ENCODE data around the gene GPR137B. TPM values are rescaled to one million over a fixed set of nuclear protein-coding genes. Genes with fewer than 3 reads are reported as not detected.
"Not testable (repeated sequence)": the region's sequence is repeated elsewhere in the genome, so short reads cannot be mapped to it uniquely, and the experiment has no call there.

GPR137B gene
- total RNA-seq, 2 experiments from 2014 or later, result 8.6 to 9.5 TPM

DNA sequence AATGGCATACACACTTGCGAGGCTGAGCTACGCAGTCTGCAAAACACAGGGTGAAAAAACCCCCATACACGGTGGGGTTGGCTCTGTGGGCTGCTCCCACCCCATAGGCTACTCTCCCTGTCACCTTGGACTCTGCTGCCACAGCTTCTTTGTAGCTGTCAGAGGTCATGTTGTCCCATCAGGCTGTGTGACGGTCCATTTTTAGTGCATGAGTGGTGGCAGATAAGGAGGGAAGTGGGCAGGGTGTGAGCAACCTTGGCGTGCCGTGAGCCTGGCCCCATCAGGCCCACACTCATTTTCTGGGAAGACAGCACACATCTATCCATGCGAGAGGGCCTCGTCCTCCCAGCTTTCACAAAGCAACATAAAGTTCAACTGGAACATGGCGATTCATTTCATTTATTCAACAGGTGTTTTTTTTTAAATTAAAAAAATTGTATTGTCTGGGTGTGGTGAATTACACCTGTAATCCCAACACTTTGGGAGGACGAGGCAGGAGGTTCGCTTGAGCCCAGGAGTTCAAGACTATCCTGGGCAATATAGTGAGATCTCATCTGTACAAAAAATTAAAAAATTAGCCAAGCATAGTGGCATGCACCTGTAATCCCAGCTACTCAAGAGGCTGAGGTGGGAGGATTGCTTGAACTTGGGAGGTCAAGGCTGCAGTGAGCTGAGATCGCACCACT lies 9.5 kb downstream of the GPR137B start:
- POLR2A ChIA-PET, result no interaction called here
- CTCF ChIA-PET, result no interaction called here
- H3K27ac Mint-ChIP-seq, result no peak overlapping the region
- H3K4me3 Mint-ChIP-seq, result no peak overlapping the region
- H3K36me3 Mint-ChIP-seq (ENCODE audit: low read depth), result peaks cover 3% of the 10 kb centered on the region
- no peaks in the 10 kb centered on the region for H3K27me3 Mint-ChIP-seq
- DNase-seq, result no peak
- H3K4me1 Mint-ChIP-seq, result peaks cover 15% of the 10 kb centered on the region
- H3K9me3 Mint-ChIP-seq, result no peaks in the 10 kb centered on the region

DNA sequence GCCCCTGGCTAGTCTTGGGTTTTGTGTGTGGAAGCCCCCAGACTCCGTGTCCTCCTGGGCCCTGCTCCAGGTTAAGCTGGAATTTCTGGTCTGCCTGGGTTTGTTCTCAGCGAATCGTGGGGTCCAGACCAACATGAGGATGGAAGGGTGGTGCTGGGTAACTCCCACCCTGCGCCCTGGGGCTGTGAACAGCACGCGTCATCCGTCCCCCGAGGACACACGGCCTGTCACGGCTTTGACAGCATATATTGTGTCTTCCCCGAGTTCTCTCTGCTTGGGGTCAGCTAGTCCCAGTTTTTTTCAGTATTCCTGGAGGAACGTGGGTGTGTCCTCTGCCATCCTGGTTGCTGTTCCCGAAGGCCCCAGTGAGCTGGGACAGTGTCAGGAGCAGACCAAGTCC lies 11.8 kb downstream of the GPR137B start:
- no peak overlapping the region for H3K27ac Mint-ChIP-seq
- H3K4me1 Mint-ChIP-seq, result peaks cover 30% of the 10 kb centered on the region
- ChIA-PET CTCF (no interaction called here), POLR2A (no interaction called here)
- H3K4me3 Mint-ChIP-seq, result no peak overlapping the region
- peaks cover 7% of the 10 kb centered on the region for H3K36me3 Mint-ChIP-seq (ENCODE audit: low read depth)
- H3K27me3 Mint-ChIP-seq, result no peaks in the 10 kb centered on the region
- no peaks in the 10 kb centered on the region for H3K9me3 Mint-ChIP-seq
- no peak for DNase-seq

DNA sequence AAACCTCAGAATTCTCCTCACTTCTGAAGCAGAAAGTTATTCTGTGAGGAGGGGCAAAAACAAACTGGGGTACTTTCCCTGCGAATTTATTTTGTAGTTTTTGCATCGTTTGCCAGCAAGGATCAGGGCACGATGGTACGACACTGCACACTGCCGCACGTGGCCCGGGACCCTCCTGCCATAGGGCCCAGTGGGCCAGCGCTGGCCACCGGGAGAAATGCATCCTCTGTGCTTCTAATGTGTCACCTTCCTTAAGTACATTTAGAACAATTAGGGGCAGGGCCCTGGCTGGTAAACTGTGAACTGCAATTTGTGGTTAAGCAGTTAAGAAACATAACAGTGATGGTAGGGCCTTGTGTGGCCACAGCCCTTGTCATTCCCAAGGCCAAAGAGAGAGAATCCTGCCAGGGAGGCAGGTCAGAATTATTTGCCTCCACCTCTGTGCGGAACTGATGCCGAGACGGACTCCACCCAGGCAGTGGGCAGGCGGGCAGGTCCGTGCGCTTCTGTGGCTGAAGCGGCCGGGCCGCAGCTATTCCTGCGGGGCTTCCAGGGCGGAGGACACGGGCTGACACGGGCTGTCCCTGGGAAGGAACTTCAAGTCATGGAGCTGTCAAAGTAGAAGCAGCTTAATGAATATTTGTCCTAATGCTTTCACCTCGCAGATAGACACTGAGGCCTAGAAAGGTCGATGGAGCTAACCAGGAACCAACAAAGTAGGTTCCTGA lies 12.5 kb downstream of the GPR137B start:
- Mint-ChIP-seq H3K27ac (no peak overlapping the region), H3K27me3 (no peaks in the 10 kb centered on the region), H3K9me3 (no peaks in the 10 kb centered on the region), H3K4me1 (peaks cover 35% of the 10 kb centered on the region), H3K36me3 (ENCODE audit: low read depth) (peaks cover 7% of the 10 kb centered on the region), H3K4me3 (no peak overlapping the region)
- DNase-seq, result no peak
- ChIA-PET CTCF (interaction anchor here (1.3 to 1.6 kb wide), 2 partner anchors 18 to 19 kb away, joined by 3 to 4 read pairs; no protein-coding TSS in a partner anchor), POLR2A (interaction anchor here (2.1 kb wide), 1 partner anchor 12 kb away, joined by 7 read pairs; the partner anchor contains the start of gene GPR137B)

DNA sequence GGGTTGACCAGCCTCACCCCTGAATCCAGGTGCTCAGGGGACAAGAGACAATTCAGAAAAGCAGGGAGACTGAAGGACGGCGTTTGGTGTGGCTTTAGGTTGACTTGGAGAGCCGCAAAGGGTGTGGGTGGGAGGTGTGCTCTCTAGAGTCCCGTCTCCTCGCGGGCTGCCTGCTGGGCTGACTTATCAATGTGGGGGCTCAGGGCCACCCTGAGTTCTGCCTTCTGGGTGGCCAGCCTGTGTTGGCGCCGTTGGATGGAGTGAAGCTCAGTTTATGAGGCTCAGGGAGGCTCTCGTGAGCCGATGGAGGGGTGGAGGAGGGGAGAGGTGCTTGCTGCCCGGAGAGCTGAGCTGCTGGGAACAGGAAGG lies 13.0 kb downstream of the GPR137B start:
- peaks cover 8% of the 10 kb centered on the region for H3K36me3 Mint-ChIP-seq (ENCODE audit: low read depth)
- H3K4me3 Mint-ChIP-seq, result no peak overlapping the region
- POLR2A ChIA-PET, result interaction anchor here (2.1 kb wide), 1 partner anchor 12 kb away, joined by 7 read pairs; the partner anchor contains the start of gene GPR137B
- CTCF ChIA-PET, result interaction anchor here (1.3 to 1.6 kb wide), 2 partner anchors 18 to 20 kb away, joined by 3 to 4 read pairs; no protein-coding TSS in a partner anchor
- no peaks in the 10 kb centered on the region for H3K27me3 Mint-ChIP-seq
- H3K4me1 Mint-ChIP-seq, result peaks cover 41% of the 10 kb centered on the region
- DNase-seq, result no peak
- H3K9me3 Mint-ChIP-seq, result no peaks in the 10 kb centered on the region
- H3K27ac Mint-ChIP-seq, result no peak overlapping the region

DNA sequence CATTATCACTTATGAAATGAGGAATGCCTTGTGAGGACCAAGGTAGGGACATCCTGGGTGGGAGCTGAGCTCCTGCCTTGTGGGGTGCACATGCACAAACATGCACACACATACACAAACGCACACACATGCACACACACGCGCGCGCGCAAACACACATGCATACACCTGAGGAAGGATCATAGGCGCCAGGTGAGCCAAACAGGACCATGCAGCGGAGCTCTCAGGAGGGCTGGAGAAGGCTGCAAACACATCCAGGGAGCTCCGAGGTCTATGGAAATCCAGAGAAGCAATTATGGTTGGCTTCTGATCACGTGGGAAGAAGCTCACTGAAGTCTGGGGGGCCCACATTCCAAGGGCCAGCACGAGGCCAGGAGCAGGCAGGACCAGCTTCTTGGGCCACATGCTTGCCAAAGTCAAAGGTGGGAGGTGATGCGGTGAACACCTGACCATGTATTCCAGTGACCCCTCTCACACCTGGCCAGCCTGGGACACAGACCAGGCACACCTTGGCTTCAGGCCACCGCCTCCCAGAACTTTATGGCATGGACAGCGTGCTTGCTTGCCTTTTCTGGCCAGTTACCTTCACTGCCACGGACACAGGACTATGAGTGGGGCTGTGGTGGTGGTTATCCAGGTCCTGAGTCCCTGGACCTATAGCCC lies 13.6 kb downstream of the GPR137B start:
- peaks cover 2% of the 10 kb centered on the region for H3K9me3 Mint-ChIP-seq
- ChIA-PET POLR2A (interaction anchor here (0.8 to 2.1 kb wide), 2 partner anchors 13 to 651 kb away, joined by 4 to 7 read pairs; partner anchors contain the start of genes B3GALNT2 and GPR137B), CTCF (interaction anchor here (1.3 to 1.6 kb wide), 2 partner anchors 19 to 20 kb away, joined by 3 to 4 read pairs; no protein-coding TSS in a partner anchor)
- peaks cover 46% of the 10 kb centered on the region for H3K4me1 Mint-ChIP-seq
- H3K27me3 Mint-ChIP-seq, result no peaks in the 10 kb centered on the region
- no peak overlapping the region for H3K27ac Mint-ChIP-seq
- H3K36me3 Mint-ChIP-seq (ENCODE audit: low read depth), result peaks cover 14% of the 10 kb centered on the region
- no peak overlapping the region for H3K4me3 Mint-ChIP-seq
- DNase-seq, result no peak

DNA sequence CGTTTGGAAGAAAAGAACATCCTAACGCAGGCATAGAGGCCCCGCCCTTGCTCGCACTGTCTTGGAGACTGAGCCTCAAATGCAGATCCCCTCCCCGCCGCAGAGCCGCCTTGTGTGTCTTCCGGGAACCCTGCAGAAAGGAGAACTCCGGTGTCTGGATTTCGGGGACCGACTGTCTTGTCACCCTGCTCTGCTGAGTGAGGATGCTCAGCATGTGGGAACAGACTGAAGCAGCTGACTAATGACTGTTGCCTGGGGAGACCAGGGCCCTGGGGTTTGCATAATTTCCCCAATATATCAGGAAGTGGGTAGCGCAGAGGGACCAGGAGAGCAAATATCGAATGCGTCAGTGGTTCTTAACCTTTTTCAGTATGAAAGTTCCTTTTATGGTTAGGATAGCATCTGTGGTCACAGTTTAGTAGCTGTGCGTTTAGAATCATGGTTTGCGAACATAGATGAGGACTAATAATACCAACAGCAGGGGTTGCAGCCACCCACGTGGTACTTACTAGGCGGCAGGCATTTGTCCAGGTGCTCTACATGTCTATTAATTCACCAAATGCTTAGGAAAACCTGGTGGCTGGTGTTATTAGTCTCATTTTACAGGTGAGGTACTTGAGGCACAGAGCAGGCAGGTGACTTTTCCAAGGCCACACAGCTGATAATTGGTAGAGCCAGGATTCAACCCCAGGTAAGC lies 14.3 kb downstream of the GPR137B start:
- DNase-seq, result peak; percentile 65
- H3K27ac Mint-ChIP-seq, result no peak overlapping the region

DNA sequence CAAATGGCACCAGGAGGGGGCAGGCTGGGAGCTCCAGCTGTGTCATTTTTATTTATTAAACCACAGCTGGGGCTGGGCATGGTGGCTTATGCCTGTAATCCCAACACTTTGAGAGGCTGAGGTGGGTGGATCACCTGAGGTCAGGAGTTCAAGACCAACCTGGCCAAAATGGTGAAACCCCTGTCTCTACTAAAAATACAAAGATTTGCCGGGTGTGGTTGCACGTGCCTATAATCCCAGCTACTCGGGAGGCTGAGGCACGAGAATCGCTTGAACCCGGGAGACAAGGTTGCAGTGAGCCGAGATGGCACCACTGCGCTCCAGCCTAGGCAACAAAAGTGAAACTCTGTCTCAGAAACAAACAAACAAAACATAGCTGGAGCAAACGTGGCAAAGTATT lies 15.7 kb downstream of the GPR137B start:
- H3K4me3 Mint-ChIP-seq, DNase-seq, H3K27me3 Mint-ChIP-seq, POLR2A ChIA-PET, H3K27ac Mint-ChIP-seq, CTCF ChIA-PET: not testable (repeated sequence)
- Mint-ChIP-seq H3K4me1 (peaks cover 53% of the 10 kb centered on the region), H3K9me3 (peaks cover 15% of the 10 kb centered on the region), H3K36me3 (ENCODE audit: low read depth) (peaks cover 29% of the 10 kb centered on the region)

More for the DNA sequence above, 14.3 kb downstream of the GPR137B start:
- Mint-ChIP-seq H3K4me1 (peaks cover 52% of the 10 kb centered on the region), H3K27me3 (no peaks in the 10 kb centered on the region), H3K4me3 (no peak overlapping the region), H3K9me3 (peaks cover 8% of the 10 kb centered on the region), H3K36me3 (ENCODE audit: low read depth) (peaks cover 21% of the 10 kb centered on the region)
- CTCF ChIA-PET, result interaction anchor here (1.6 kb wide), 1 partner anchor 20 kb away, joined by 4 read pairs; no protein-coding TSS in a partner anchor
- POLR2A ChIA-PET, result interaction anchor here (0.8 to 2.1 kb wide), 2 partner anchors 14 to 652 kb away, joined by 4 to 7 read pairs; partner anchors contain the start of genes B3GALNT2 and GPR137B

DNA sequence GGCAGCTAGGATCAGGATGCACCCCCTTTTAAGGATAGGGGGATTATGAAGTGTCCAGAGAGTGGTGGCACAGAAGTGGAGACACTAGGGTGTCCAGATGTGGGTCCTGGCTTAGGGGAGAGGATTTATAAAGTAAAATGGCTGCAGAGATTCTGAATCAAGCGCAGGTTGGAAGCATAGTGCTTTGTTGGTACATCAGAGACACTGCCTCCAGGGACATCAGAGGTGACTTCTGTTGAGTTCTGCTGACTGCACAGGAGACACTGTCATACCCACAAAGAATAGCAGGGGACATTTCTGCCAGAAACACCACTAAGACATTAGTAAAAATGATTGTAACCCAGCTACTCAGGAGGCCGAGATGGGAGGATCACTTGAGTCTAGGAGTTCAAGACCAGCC lies 16.4 kb downstream of the GPR137B start:
- ChIA-PET CTCF (no interaction called here), POLR2A (no interaction called here)
- H3K9me3 Mint-ChIP-seq, result peaks cover 18% of the 10 kb centered on the region
- no peak overlapping the region for H3K27ac Mint-ChIP-seq
- DNase-seq, result no peak
- H3K36me3 Mint-ChIP-seq (ENCODE audit: low read depth), result peaks cover 35% of the 10 kb centered on the region
- H3K4me1 Mint-ChIP-seq, result peaks cover 53% of the 10 kb centered on the region
- H3K27me3 Mint-ChIP-seq, result no peaks in the 10 kb centered on the region
- no peak overlapping the region for H3K4me3 Mint-ChIP-seq

DNA sequence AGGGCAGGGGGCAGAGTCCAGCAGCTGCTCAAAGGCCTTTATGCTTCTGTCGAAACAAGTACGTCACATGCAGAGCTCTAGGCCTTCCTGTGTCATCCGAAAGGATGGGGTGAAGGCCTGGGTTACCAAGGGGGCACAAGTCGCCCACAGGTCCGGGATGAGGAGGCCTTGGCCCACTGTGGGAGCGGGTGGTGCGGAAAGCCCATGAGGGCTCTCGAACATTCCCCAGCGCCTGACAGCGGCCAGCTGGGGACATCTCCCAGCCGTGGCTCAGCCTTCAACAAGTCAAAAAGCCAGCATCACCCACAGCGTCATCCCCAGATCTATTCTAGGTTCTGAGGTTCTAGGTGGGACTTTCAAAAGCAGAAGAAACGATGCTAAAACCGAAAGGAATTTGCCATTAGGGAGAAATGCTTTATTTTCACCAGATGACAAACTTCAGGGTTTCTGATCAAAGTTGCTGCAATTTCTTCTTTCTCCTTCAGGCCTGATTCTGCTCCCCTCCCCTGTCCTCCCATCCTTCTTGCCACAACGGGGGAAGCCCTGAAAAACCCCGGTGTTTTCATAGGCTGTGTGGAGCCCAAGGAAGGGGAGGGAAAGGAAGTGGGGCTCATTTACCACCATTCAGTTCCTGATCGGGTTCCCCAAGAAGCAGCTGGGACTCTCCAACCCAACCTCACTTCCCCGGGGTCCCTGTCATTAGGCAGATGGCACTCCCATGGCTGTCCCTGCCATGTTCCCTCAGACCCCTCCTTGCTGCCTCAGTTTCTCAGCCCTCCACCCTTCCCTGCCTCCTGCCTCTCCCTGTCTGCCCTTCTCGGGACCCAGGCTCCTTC lies 17.6 kb downstream of the GPR137B start:
- ChIA-PET CTCF (interaction anchor here (0.7 kb wide), 1 partner anchor 15 kb away, joined by 4 read pairs; no protein-coding TSS in a partner anchor), POLR2A (no interaction called here)
- peaks cover 53% of the 10 kb centered on the region for H3K4me1 Mint-ChIP-seq
- no peak for DNase-seq
- no peaks in the 10 kb centered on the region for H3K27me3 Mint-ChIP-seq
- peak overlapping the region; percentile 32 for H3K27ac Mint-ChIP-seq
- no peak overlapping the region for H3K4me3 Mint-ChIP-seq
- peaks cover 18% of the 10 kb centered on the region for H3K9me3 Mint-ChIP-seq
- H3K36me3 Mint-ChIP-seq (ENCODE audit: low read depth), result peaks cover 39% of the 10 kb centered on the region

DNA sequence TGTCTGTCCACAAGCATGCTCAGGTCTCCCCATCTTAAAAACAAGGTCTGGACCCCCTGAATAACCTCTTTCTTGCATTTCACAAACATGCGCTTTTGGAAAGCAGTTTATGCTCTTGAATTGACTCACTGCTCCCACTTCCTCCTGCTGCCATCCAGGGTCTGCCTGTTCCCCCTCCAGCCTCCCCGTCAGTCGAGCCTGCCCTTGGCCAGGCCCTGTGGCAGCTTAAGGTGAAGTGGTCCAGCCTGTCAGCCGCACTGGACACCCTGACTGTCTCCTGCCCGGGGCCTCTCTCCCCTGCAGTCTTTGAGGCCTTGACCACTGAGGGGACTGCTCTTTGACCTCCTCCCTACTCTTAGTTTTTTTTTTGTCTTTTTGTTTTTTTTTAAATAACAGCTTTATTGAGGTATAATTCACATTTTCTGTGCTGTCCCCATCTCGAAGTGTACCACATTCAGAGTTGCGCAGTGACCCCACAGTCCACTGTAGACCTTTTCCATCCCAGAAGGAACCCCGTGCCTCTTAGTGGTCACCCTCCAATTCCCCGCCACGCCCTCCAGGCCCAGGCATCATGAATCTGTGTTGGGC lies 18.3 kb downstream of the GPR137B start:
- H3K9me3 Mint-ChIP-seq, result peaks cover 18% of the 10 kb centered on the region
- H3K4me3 Mint-ChIP-seq, result no peak overlapping the region
- peaks cover 37% of the 10 kb centered on the region for H3K36me3 Mint-ChIP-seq (ENCODE audit: low read depth)
- DNase-seq, result no peak
- no peak overlapping the region for H3K27ac Mint-ChIP-seq
- H3K27me3 Mint-ChIP-seq, result no peaks in the 10 kb centered on the region
- ChIA-PET POLR2A (no interaction called here), CTCF (no interaction called here)
- peaks cover 49% of the 10 kb centered on the region for H3K4me1 Mint-ChIP-seq

DNA sequence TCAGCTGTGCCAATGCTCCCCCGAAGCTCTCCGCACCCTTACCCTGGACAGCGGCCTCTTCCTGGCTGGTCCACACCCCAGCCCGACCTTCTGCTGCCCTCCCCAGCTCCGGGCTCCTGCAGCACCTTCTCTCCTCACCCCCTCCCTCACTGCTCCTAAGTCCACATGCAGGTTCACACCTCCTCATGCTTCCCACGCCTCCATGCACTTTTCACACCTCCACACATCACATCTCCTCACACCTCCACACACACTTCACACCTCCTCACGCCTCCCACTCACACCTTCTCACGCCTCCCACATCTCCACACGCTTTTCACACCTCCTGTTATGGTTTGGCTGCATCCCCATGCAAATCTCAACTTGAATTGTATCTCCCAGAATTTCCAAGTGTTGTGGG lies 18.9 kb downstream of the GPR137B start:
- DNase-seq, result no peak
- ChIA-PET POLR2A (no interaction called here), CTCF (no interaction called here)
- Mint-ChIP-seq H3K4me1 (peaks cover 45% of the 10 kb centered on the region), H3K36me3 (ENCODE audit: low read depth) (peaks cover 36% of the 10 kb centered on the region), H3K27ac (no peak overlapping the region), H3K27me3 (no peaks in the 10 kb centered on the region), H3K9me3 (peaks cover 18% of the 10 kb centered on the region), H3K4me3 (no peak overlapping the region)

DNA sequence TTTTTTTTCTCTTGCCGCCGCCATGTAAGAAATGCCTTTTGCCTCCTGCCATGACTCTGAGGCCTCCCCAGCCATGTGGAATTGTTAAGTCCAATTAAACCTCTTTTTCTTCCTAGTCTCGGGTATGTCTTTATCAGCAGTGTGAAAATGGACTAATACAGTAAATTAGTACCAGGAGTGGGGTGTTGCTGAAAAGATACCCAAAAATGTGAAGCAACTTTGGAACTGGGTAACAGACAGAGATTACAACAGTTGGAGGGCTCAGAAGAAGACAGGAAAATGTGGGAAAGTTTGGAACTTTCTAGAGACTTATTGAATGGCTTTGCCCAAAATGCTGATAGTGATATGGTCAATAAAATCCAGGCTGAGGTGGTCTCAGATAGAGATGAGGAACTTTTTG lies 19.4 kb downstream of the GPR137B start:
- H3K4me3 Mint-ChIP-seq, CTCF ChIA-PET, DNase-seq, H3K27me3 Mint-ChIP-seq, H3K27ac Mint-ChIP-seq, POLR2A ChIA-PET: not testable (repeated sequence)
- H3K36me3 Mint-ChIP-seq (ENCODE audit: low read depth), result peaks cover 36% of the 10 kb centered on the region
- H3K9me3 Mint-ChIP-seq, result peaks cover 18% of the 10 kb centered on the region
- H3K4me1 Mint-ChIP-seq, result peaks cover 40% of the 10 kb centered on the region

All from activated CD4-positive, alpha-beta memory T cell treated with anti-CD3 and anti-CD28 coated beads, Interleukin-2, amount 10 ng/mL, durations not matched to agents 7 days and 5 days (primary cell).